Kidney (tissue), 14 donors: ENCODE measurements around the gene MCAM. TPM values are rescaled to one million over a fixed set of nuclear protein-coding genes. Genes with fewer than 3 reads are reported as not detected.

Source experiments
- DNase-seq, 5 donors: peaks; one replicate each; pipeline ENCODE4 v3.0.0-alpha.2; 2013 to 2020
- FAIRE-seq: peaks from 2 replicates; lab custom pipeline; 2012; peaks lifted over from hg19 to GRCh38; lab: Jason Lieb, UNC
- H3K27ac ChIP-seq, 2 donors: one replicate each; pipeline ENCODE4 v1.7.0; 2013; ENCODE audit warnings: low read depth in 2 of 2, low read length in 2 of 2, inconsistent platforms in 1 of 2
- H3K27me3 ChIP-seq: one replicate; pipeline ENCODE4 v1.7.1; 2013; ENCODE audit warnings: low read length, inconsistent platforms; ENCODE audit not compliant: control insufficient read depth, insufficient read depth
- H3K36me3 ChIP-seq, 3 donors: one replicate each; pipeline versions ENCODE4 v1.7.0 to v1.7.1; 2013; ENCODE audit warnings: low read length in 3 of 3, control low read depth in 1 of 3, inconsistent platforms in 1 of 3; ENCODE audit not compliant: insufficient read depth in 3 of 3, control insufficient read depth in 2 of 3
- H3K4me1 ChIP-seq, 3 donors: one replicate each; pipeline versions ENCODE4 v1.7.0 to v1.7.1; 2013; ENCODE audit warnings: low read length in 3 of 3, inconsistent platforms in 1 of 3, low read depth in 1 of 3; ENCODE audit not compliant: control insufficient read depth in 2 of 3, insufficient read depth in 2 of 3
- H3K4me3 ChIP-seq, 3 donors: one replicate each; pipeline versions ENCODE4 v1.7.0 to v1.8.1; 2013; ENCODE audit warnings: low read length in 3 of 3, control low read depth in 1 of 3, inconsistent platforms in 1 of 3
- H3K9ac ChIP-seq, 3 donors: one replicate each; pipeline versions ENCODE4 v1.7.0 to v1.7.1; 2013; ENCODE audit warnings: low read length in 3 of 3, control low read depth in 1 of 3, inconsistent platforms in 1 of 3
- H3K9me3 ChIP-seq, 3 donors: one replicate each; pipeline versions ENCODE4 v1.7.0 to v1.7.1; 2013; ENCODE audit warnings: low read length in 3 of 3, control low read depth in 1 of 3, inconsistent platforms in 1 of 3; ENCODE audit not compliant: control insufficient read depth in 2 of 3, insufficient read depth in 1 of 3
- intact Hi-C: fragments of 100-400 bp; cut with DNase I; formaldehyde crosslinking; loops from one replicate; pipeline ENCODE4 v1.11.1; 2022
- polyA plus RNA-seq: library from polyadenylated mRNA; stranded (reverse); fragments of 350-450 nt; fragmentation: Illumina TruSeq; extraction: RNeasy Lipid Tissue Mini Kit (QIAGEN cat#74804); gene quantifications from one replicate; pipeline ENCODE4 v1.2.3, GENCODE V29; 2014; ENCODE audit warnings: low read depth, low replicate concordance; ENCODE audit not compliant: insufficient read depth
- total RNA-seq: library from RNA; stranded (reverse); fragmentation: NEBNext Ultra II Directional; extraction: Animal tissue kit (Norgen Biotek cat#: 25700); gene quantifications from one replicate; pipeline ENCODE4 v1.2.1, GENCODE V29; 2021
- TF ChIP-seq, protein P1 (sequence below): IDR thresholded peaks from 3 replicates; pipeline ENCODE4 v1.5.1; 2012; ENCODE audit warnings: mild to moderate bottlenecking, moderate library complexity, borderline replicate concordance; ENCODE audit not compliant: insufficient read depth; ENCODE audit errors: extremely low read depth
- donor health status: control.
- donor health status: control.
- donor health status: control.
- donor health status: control.
- donor health status: control.
- donor health status: DM: yes; HTN: yes; CAD: no.
- donor health status: Normal renal cell carcinoma (clear cell type).

MCAM gene
- total and polyA plus RNA-seq, 2 donors from 2014 or later: 42.1 to 137 TPM

DNA sequence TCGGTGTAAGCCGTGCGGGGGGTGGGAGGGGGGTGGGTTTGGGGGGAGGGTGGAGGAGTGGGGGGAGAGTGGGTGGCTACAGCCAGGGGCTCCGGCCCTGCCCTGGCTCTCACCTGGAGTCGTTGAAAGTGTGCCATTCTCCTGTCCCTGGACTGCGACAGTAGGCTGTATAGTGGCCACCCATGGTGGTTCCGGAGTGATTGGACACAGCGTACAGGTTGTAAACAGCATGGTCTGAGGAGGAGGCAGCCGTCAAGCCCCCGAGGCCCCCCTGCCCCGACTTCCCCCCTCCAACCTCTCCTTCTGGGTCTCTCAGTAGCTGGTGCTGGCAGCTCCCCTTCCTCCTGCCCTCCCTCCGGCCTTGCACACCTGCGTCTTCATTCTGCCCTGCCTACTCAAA is 40.1 kb upstream of the MCAM start:
- peak overlapping the region in 1 of 3 donors; percentile 7 for H3K9ac ChIP-seq
- H3K27ac ChIP-seq: peak overlapping the region in 1 of 2 donors; percentile 48
- H3K4me3 ChIP-seq: no peak overlapping the region
- H3K27me3 ChIP-seq: no peaks in the 10 kb centered on the region
- peaks cover 0 to 29% (median 18%) of the 10 kb centered on the region in 3 donors for H3K36me3 ChIP-seq
- H3K4me1 ChIP-seq: peaks cover 0 to 21% (median 8%) of the 10 kb centered on the region in 3 donors
- TF ChIP-seq, protein P1, sequence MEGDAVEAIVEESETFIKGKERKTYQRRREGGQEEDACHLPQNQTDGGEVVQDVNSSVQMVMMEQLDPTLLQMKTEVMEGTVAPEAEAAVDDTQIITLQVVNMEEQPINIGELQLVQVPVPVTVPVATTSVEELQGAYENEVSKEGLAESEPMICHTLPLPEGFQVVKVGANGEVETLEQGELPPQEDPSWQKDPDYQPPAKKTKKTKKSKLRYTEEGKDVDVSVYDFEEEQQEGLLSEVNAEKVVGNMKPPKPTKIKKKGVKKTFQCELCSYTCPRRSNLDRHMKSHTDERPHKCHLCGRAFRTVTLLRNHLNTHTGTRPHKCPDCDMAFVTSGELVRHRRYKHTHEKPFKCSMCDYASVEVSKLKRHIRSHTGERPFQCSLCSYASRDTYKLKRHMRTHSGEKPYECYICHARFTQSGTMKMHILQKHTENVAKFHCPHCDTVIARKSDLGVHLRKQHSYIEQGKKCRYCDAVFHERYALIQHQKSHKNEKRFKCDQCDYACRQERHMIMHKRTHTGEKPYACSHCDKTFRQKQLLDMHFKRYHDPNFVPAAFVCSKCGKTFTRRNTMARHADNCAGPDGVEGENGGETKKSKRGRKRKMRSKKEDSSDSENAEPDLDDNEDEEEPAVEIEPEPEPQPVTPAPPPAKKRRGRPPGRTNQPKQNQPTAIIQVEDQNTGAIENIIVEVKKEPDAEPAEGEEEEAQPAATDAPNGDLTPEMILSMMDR: no peak
- no peaks in the 10 kb centered on the region for H3K9me3 ChIP-seq
- no peak for FAIRE-seq
- peak in 1 of 5 donors; percentile 65 for DNase-seq
- intact Hi-C loops: no loop called here

DNA sequence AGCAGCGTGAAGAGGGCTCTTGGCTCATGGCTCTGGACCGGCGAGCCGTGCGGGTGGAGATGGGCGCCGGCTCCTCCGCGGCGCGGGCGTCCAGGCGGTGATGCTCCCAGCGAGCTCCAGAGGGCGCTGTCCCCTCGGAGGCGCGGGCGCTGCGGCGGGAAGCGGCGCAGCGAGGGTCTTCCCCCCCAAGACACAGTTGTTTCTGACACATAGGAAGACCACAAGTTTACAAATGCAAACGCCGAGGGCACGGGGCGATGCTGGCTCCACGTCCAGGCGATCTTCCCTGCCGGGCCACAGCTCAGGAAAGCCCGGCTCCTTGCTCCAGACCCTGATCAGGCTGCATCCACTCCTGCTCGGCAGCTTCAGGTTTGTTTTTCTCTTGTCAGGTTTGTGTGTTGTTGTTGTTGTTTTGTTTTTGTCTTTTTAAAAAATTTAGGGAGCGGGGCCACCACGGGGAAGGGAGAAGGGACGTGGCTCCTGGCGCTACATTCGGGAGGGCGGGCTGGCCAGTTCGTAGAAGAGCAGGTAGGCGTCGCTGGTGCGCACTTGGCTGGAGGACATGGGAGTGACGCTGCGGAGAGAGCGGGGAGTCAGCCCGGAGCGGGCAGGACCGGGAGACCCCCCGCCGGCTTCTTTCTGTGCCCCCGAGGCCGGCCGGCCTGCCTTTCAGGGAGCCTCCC is 39.6 kb upstream of the MCAM start:
- Histone ChIP-seq H3K27me3 (no peaks in the 10 kb centered on the region), H3K4me1 (peaks cover 0 to 19% (median 8%) of the 10 kb centered on the region in 3 donors), H3K27ac (peak overlapping the region in 1 of 2 donors; percentile 43), H3K9me3 (no peaks in the 10 kb centered on the region), H3K9ac (peak overlapping the region in 2 of 3 donors; percentile 12 to 65), H3K36me3 (peaks cover 0 to 29% (median 16%) of the 10 kb centered on the region in 3 donors), H3K4me3 (peak overlapping the region in 2 of 3 donors; percentile 32 to 58)
- no peak for FAIRE-seq
- TF ChIP-seq, protein P1: peak; percentile 90
- intact Hi-C loops: no loop called here
- peak; percentile 87 to 95 (median 92) for DNase-seq

DNA sequence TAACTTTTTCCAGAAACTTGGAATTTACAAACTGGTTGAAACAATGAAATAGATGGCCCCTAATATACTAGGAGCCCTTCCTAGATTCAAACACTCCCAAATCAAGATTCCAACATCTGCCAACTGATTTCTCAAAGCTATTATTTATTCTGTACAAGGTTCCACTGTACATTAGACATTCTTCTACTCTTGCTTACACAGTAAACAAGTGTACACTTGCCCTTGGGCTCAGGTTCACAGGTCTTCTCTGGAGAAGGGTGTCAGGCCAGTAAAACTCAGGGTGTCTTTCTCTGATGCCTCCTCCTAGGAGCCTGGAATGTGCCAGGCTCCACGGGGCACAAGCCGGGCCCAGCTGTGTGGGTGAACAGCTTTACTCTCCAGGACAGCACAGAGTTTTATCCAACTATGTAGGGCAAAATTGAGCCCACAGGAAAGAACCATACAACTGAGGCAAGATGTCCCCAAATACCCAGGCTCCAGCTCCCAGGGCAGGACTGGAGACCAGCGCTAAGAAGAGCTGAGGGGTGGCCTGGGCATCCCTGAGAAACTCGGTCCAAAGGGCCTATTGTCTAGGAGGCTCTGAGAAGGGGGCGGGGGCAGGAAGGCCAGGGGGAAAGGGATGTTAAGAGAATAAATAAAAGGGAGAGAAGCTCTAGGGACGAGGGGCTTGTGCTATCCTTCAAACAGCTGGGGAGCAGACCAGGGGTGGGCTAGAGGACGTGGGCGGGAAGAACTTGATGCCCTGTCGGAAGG is 38.3 kb upstream of the MCAM start:
- DNase-seq: peak in 1 of 5 donors; percentile 52
- TF ChIP-seq, protein P1: no peak
- no peak for FAIRE-seq
- Histone ChIP-seq H3K9me3 (no peaks in the 10 kb centered on the region), H3K27me3 (no peaks in the 10 kb centered on the region), H3K36me3 (peaks cover 0 to 29% (median 16%) of the 10 kb centered on the region in 3 donors), H3K27ac (peak overlapping the region in 1 of 2 donors; percentile 1), H3K9ac (no peak overlapping the region), H3K4me3 (no peak overlapping the region), H3K4me1 (peaks cover 0 to 19% (median 8%) of the 10 kb centered on the region in 3 donors)
- intact Hi-C loops: no loop called here
